Raji (cell line): Measurements from ENCODE around the gene ASCC3.

Experiments
- POLR2A ChIP-seq: IDR thresholded peaks from 2 replicates; pipeline ENCODE4 v1.6.1; 2011; ENCODE audit warnings: low read depth, low read length, control low read depth; ENCODE audit not compliant: insufficient read depth

ASCC3 gene

DNA sequence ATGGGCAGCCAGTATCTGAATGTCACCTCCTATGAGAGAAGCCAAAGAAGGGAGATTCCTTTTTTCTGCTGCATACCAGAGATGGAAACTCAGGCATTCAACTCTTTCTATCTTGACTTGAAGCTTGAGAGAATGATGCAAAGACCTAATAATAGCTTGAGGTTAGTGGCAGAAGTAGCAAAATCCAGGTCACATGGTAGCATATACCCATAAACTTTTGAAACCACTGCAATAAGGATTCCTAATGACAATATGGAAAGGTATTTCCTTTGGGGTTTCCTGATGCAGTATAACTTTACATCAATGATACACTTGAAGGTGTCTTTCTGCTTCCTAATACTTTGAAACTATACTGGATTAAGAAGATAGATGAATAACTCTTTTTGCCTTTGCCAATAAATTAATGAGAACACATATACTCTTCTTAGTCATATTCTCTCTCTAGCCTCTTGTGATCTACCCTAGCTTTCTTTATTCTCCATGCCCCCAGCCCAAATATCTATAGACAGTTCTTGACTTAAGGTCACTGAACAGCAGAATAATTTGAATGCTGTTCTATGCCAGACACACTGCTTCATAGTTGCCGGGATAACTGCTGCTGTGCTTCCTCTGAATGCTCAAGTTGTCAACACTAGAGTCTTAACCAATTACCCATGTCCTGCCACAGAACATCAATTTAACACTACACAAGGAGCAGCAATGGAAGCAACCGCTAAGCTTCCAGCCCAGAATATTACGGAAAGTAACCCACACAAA lies 260.9 kb downstream of the ASCC3 start:
- no peak for TF ChIP-seq POLR2A

DNA sequence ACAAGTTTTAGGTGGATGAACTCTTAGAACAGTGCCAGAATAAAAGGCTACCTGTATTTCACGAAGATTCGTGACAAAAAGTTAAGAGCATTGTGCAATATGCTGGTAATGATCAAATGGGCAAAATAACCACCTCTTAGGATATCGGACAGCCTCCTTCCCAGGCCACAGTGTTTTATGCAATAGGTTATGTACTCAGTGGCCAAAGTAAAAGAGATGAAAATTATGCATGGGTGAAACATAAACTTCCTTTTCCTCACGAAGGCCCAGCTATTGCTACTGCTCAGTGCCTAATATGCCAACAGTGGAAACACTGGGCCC lies 262.8 kb downstream of the ASCC3 start:
- TF ChIP-seq POLR2A = no peak

DNA sequence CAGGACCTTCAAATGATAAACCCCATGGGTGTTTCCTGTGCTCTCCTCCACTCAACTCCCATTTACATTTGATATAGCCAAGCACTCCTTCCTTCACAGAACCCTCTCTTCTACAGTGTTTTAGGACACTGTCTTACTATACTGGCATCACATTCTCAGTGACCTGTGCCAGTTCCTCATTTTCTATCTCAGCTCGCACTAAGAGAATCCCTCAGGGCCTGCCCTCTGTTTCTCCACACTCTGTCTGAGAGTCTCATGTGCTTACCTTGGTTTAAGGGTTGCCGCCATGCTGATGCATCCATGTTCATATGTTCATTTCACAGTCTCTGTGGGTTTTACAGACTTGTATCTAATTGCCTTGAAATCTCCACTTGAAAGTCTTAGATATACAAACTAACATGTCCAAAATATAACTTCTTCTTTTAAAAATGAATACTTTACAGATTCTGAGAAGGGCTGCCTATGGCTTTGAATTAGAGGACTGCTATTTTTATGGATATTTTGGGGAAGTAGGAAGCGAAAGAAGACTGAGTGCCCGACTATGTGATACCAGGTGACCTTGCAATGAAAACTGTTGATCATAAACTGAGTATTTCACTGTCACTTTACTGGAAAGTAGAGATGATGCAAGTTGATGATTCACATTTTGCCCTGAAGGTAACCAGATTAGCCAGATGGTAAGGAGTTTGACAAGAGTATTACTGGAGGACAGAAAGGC lies 263.3 kb downstream of the ASCC3 start:
- TF ChIP-seq POLR2A = no peak

DNA sequence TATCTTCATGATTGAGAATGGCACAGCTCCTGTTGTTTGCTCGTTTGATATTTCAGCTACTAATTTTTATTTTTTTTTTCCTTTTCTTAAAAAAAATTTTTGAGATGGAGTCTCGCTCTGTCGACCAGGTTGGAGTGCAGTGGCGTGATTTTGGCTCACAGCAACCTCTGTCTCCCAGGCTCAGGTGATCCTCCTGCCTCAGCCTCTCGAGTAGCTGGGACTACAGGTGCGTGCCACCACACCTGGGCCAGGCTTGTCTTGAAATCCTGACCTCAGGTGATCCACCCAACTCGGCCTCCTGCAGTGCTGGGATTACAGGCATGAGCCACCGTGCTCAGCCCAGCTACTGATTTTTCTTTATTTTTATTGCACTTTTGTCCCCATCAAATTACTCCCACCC lies 266.2 kb downstream of the ASCC3 start:
- no peak for TF ChIP-seq POLR2A

DNA sequence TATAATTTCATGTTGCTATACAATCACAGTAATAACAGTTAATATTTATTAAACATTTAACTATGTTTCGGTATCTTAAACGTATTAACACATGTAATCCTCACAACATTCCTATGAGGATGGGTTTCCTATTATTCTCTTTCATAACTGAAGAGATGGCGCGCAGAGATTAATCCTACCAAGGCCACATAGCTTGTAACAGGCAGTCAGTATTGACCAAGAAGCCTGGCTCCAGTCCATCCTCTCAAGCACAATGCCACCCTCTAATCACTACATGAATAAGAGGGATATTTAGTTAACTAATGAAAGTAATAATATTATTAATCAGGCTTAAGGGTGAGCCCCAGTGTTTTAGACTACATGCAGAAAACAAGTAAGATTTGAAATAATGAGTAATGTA lies 266.7 kb downstream of the ASCC3 start:
- TF ChIP-seq POLR2A = no peak

DNA sequence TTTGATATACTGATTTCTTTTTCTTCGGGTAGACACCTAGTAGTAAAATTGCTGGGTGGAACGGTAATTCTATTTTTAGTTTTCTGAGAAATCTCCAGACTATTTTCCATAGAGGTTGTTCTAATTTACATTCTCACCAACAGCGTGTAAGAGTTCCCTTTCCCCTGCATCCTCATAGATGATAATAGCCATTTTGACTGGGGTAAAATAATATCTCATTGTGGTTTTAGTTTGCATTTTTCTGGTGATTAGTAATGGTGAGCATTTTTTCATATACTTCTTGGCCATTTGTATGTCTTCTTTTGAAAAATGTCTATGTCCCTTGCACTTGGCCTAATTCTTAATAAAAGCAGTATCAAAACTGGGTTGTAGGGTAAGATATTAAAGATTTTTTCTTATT lies 267.5 kb downstream of the ASCC3 start:
- no peak for TF ChIP-seq POLR2A

DNA sequence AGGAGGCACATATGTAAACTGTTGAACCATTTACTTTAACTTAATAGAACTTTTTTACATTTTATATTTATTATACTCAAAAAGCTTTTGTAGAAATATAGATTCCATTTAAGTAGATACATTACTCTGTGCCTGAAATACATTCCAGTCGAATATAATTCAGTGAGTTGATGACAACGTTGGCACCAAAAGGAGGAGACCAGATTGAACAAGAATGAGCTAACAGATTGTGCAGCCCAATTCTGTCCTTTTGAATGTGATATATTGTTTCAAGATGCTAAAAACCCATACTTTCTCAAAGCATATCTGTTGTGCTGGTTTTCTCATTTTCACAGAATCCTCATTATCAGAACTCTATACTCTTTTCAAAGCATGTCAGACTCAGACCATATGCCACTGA lies 269.0 kb downstream of the ASCC3 start:
- no peak for TF ChIP-seq POLR2A

DNA sequence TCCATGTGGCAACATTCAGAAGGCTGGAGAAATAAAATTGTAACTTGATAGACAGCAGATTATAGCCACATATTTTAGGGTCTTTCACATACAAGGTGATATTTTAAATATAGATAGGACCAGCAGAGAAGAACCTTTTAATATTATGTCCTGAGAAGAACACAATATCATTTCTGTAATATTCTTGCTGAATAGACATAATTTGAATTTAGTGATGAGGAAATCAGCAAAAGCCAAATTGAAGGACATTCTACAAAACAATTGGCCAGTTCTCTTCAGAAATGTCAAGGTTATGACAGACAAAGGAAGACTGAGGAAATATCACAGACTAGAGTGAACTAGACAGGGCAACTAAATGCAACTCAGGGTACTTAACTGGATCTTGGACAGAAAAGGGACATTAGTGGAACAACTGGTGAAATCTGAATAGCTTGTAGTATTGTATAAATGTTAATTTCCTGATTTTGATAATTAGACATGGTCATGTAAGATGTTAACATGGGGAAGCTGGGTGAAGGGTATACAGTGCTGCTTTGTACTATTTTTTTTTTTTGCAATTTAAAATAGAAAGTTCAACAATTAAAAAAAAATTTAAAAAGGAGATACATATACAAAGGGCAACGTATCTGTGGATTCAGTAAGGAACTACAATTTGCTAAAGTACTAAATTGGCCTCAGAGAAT lies 281.9 kb downstream of the ASCC3 start:
- no peak for TF ChIP-seq POLR2A

DNA sequence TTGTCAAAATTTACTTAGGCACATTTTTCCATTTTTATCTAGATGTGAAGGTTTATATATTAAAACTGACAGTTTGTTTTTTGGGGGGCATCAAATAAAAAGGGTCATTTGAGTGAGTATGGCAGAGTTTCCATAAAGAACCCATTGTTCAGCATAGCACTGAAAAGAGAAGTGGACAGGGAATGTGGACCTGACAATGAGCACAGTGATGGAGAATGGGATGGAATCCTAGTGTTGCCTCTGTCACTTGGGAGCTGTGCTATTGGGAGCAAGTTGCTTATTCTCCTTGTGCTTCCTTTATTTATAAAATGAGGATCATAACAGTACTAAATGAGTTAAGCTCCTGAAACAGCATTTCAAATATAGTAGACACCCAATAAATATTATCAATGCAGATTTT lies 285.7 kb downstream of the ASCC3 start:
- no peak for TF ChIP-seq POLR2A

DNA sequence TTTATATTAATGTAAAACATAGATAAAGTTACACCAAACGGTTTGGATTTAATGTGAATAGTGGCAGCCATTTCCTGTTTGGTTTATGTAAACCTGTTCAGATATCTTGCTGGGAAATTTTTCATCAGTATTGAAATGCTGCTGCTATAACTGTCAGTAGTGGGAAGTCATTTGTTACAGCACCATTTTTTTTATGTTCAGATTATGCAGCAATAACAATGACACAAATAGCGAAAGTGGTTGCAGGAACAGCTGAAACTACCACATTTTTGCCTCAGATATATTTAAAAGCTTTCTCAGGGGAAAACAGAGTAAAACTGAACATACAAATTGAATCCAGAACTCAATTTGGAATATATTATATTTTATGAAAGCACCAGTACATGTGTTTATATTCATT lies 287.6 kb downstream of the ASCC3 start:
- no peak for TF ChIP-seq POLR2A

DNA sequence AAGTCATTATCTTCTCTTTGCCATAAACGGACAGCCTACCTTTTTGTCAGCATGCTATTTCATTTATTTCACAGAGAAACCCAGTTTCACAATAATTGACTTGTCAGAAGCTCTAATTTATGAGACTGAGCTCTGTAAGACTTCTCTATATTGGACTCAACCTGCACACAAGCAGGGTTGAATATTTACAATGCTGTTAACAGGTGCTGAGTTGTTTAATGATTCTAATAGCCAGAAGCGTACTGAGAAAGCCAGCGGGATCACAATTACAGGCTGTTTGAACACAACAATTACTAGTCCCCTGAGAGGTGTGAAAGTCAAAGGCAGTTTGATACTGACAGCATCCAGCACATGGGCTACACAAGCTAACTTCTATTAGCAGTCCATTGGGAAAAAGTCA lies 288.2 kb downstream of the ASCC3 start:
- TF ChIP-seq POLR2A = no peak

DNA sequence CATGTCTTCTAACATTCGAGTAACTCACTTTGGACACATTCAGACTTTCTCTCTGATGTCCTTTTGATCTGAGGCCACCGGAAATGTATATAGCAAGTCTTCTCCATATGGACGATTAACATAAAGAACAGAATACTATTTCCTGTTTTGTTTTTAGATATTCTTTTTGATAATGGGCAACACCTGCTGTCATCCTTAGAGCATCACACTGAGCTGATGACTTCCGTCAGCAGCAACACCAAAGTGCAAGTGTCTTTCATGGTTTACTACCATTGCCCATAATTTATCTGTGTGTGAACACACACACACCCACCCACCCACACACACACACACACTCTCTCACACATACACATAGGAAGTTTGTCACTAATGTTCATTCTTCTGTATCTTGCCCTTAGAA lies 303.7 kb downstream of the ASCC3 start:
- TF ChIP-seq POLR2A = no peak

DNA sequence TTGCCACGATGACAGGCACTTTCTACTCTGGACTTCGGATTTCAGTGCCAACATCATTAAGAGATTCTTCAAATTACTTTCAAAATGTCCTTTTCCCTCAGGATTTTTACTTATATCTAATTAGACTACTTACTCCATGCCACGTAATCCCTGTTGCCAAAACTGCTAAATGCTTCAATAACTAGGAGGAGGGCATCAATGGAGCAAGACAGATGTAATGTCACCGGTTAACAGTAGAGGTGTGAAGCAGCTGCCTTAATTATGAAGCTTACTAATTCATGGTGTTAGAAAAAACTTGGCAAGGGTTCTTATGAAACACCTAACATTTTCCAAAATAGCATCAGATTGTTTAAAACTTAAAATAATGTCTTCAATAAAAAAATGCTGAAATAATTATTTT lies 305.2 kb downstream of the ASCC3 start:
- no peak for TF ChIP-seq POLR2A

DNA sequence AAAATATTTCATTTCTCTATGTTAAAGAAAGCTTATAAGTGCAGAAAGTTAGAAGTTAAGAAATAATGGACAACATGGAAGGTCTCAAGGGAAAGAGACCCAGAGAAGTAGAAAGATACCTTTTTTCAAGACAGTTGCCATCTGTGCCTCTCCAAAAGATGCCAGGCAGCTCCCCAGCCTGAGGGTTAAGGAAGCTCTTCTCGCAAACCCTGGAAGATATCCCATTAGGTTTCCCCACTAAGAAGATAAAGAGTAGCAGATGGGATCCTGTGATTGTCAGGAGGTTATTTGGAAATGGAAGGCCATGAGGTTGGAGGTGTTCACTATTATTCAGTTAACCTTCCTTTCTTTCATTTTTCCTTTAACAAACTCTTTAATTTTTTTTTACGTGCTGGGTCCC lies 306.3 kb downstream of the ASCC3 start:
- no peak for TF ChIP-seq POLR2A

DNA sequence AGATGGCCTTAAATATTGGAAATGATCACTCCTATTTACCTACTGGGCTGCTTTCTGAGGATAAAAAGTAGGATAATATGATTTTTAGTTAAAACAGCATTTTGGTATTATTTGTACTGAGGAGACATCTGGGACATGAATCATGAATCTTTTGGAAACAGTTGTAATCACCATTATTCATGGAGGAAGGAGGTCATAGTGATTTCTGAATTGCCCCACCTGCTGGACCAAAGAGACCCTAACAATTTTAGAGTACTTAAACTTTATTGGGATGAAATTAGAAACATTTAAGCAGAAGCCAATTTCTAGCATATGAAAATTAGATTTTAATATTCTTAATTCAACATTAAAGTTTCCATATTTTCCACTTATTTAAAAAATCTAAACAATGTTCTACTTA lies 308.0 kb downstream of the ASCC3 start:
- no peak for TF ChIP-seq POLR2A

DNA sequence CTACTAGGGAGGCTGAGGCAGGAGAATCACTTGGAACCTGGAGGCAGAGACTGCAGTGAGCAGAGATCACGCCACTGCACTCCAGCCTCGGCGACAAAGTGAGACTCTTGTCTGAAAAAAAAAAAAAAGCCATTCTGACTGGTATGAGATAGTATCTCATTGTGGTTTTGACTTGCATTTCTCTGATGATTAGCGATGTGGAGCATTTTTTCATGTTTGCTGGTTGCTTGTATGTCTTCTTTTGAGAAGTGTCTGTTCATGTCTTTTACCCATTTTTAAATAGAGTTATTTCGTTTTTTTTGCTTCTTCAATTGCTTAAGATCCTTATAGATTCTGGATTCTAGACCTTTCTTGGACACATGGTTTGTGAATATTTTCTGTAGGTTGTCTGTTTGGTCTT lies 312.9 kb downstream of the ASCC3 start:
- TF ChIP-seq POLR2A = no peak
